Skin epidermis (tissue), 12 donors: ENCODE data around the gene ASB7.
"Not testable (repeated sequence)": the region's sequence is repeated elsewhere in the genome, so short reads cannot be mapped to it uniquely, and the experiment has no call there.

Source experiments
- H3K27ac ChIP-seq, 21 experiments: fragments of 200-600 bp; sonication (generic) in 11 of 21; one replicate each; pipeline ENCODE4 v1.5.0; 2020; ENCODE audit warnings: mild to moderate bottlenecking in 3 of 21, inconsistent platforms in 2 of 21, moderate library complexity in 2 of 21
- H3K4me3 ChIP-seq, 7 experiments: fragments of 200-600 bp; sonication (generic) in 2 of 7; one replicate each; pipeline ENCODE4 v1.5.0; 2020; ENCODE audit warnings: inconsistent platforms in 2 of 7, mild to moderate bottlenecking in 2 of 7, moderate library complexity in 1 of 7

Gene ASB7

GRCh38 chr15:100672959-100673358 lies 70.6 kb downstream of the ASB7 start:
- Histone ChIP-seq H3K27ac (no peak overlapping the region), H3K4me3 (no peak overlapping the region)

- not testable (repeated sequence) for H3K27ac ChIP-seq, H3K4me3 ChIP-seq
These were observed 76.8 kb downstream of the ASB7 start for GRCh38 chr15:100679151-100679550.

GRCh38 chr15:100680726-100681125 lies 78.3 kb downstream of the ASB7 start:
- no peak overlapping the region for H3K4me3 ChIP-seq
- H3K27ac ChIP-seq = no peak overlapping the region

GRCh38 chr15:100681335-100681746 lies 79.0 kb downstream of the ASB7 start:
- peak overlapping the region in 1 of 21 experiments; percentile 3 for H3K27ac ChIP-seq
- no peak overlapping the region for H3K4me3 ChIP-seq

- Histone ChIP-seq H3K4me3 (no peak overlapping the region), H3K27ac (no peak overlapping the region)
These were observed 80.1 kb downstream of the ASB7 start for GRCh38 chr15:100682468-100682867.

GRCh38 chr15:100683434-100683833 lies 81.0 kb downstream of the ASB7 start:
- Histone ChIP-seq H3K4me3 (no peak overlapping the region), H3K27ac (peak overlapping the region in 2 of 21 experiments; percentile 15 to 18)

GRCh38 chr15:100684591-100684990 lies 82.2 kb downstream of the ASB7 start:
- Histone ChIP-seq H3K27ac (no peak overlapping the region), H3K4me3 (no peak overlapping the region)

- H3K4me3 ChIP-seq = no peak overlapping the region
- peak overlapping the region in 16 of 21 experiments; percentile 13 to 90 (median 63) for H3K27ac ChIP-seq
These were observed 83.8 kb downstream of the ASB7 start for GRCh38 chr15:100686021-100686724.

- Histone ChIP-seq H3K27ac (peak overlapping the region in 16 of 21 experiments; percentile 13 to 90 (median 63)), H3K4me3 (no peak overlapping the region)
These were observed 84.5 kb downstream of the ASB7 start for GRCh38 chr15:100686725-100687473.

GRCh38 chr15:100687582-100688141 lies 85.3 kb downstream of the ASB7 start:
- peak overlapping the region in 14 of 21 experiments; percentile 6 to 90 (median 67) for H3K27ac ChIP-seq
- no peak overlapping the region for H3K4me3 ChIP-seq

- peak overlapping the region in 13 of 21 experiments; percentile 6 to 90 (median 68) for H3K27ac ChIP-seq
- no peak overlapping the region for H3K4me3 ChIP-seq
These were observed 86.2 kb downstream of the ASB7 start for GRCh38 chr15:100688549-100689120.

GRCh38 chr15:100689131-100689899 lies 86.9 kb downstream of the ASB7 start:
- H3K27ac ChIP-seq = peak overlapping the region in 3 of 21 experiments; percentile 76 to 90 (median 79)

GRCh38 chr15:100690032-100690794 lies 87.8 kb downstream of the ASB7 start:
- Histone ChIP-seq H3K27ac (peak overlapping the region in 1 of 21 experiments; percentile 38), H3K4me3 (no peak overlapping the region)

More at GRCh38 chr15:100689131-100689899, 86.9 kb downstream of the ASB7 start:
- H3K4me3 ChIP-seq = no peak overlapping the region

GRCh38 chr15:100690795-100691158 lies 88.4 kb downstream of the ASB7 start:
- Histone ChIP-seq H3K4me3 (no peak overlapping the region), H3K27ac (peak overlapping the region in 3 of 21 experiments; percentile 14 to 38 (median 15))

GRCh38 chr15:100691321-100691720 lies 88.9 kb downstream of the ASB7 start:
- no peak overlapping the region for H3K4me3 ChIP-seq
- peak overlapping the region in 1 of 21 experiments; percentile 38 for H3K27ac ChIP-seq

GRCh38 chr15:100692246-100692645 lies 89.9 kb downstream of the ASB7 start:
- Histone ChIP-seq H3K27ac (no peak overlapping the region), H3K4me3 (no peak overlapping the region)

GRCh38 chr15:100692671-100693070 lies 90.3 kb downstream of the ASB7 start:
- Histone ChIP-seq H3K27ac (peak overlapping the region in 1 of 21 experiments; percentile 12), H3K4me3 (no peak overlapping the region)

- Histone ChIP-seq H3K27ac (peak overlapping the region in 3 of 21 experiments; percentile 12 to 55 (median 30)), H3K4me3 (no peak overlapping the region)
These were observed 91.1 kb downstream of the ASB7 start for GRCh38 chr15:100693451-100693850.
